Measurements from ENCODE around the gene MAD1L1. TPM values are rescaled to one million over a fixed set of nuclear protein-coding genes. Genes with fewer than 3 reads are reported as not detected.

Gene MAD1L1
- total RNA-seq, 1 donor from 2014 or later: 57.6 TPM

DNA sequence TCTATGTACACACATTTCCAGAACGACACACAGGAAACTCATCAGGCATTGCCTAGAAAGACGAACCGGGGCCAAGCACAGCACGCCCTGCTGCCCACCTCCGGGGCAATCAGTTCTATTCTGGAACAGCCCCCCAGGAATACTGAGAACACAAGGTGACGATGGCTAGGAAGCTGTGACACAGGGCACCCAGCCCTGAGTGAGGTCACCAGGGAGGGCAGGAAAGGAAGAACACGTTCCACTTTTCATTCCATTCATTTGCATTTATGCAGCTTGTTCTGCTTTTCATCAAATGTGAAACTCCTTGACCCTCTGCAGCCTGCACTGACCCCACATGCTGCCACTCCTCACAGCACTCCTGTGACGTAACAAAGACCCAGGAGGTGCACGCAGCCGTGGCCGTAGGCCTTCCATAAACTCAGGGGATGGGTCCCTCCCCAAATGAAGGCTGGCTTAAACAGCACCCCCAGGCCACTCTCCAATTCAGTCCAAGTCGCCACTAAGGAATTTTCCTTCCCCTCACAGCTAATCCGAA lies 28.9 kb downstream of the MAD1L1 start:
- H3K4me1 Mint-ChIP-seq (ENCODE audit: low read depth, unreplicated experiment): peaks cover 24% of the 10 kb centered on the region
- H3K27ac Mint-ChIP-seq (ENCODE audit: unreplicated experiment): no peak overlapping the region
- H3K9me3 Mint-ChIP-seq (ENCODE audit: unreplicated experiment): peaks cover 11% of the 10 kb centered on the region
- no peak for TF ChIP-seq CTCF (IDR thresholded peaks at IDR 0.05; ENCODE audit: partially characterized antibody, unreplicated experiment)
- no peak for DNase-seq
- peaks cover 8% of the 10 kb centered on the region for H3K27me3 Mint-ChIP-seq (ENCODE audit: unreplicated experiment)
- H3K36me3 Mint-ChIP-seq (ENCODE audit: unreplicated experiment): no peaks in the 10 kb centered on the region
- H3K4me3 Mint-ChIP-seq (ENCODE audit: unreplicated experiment): no peak overlapping the region

GRCh38 chr7:2202901-2203765 lies 29.6 kb downstream of the MAD1L1 start:
- H3K9me3 Mint-ChIP-seq (ENCODE audit: unreplicated experiment): peaks cover 11% of the 10 kb centered on the region
- no peak for DNase-seq
- no peak for TF ChIP-seq CTCF (IDR thresholded peaks at IDR 0.05; ENCODE audit: partially characterized antibody, unreplicated experiment)
- H3K27me3 Mint-ChIP-seq (ENCODE audit: unreplicated experiment): peaks cover 5% of the 10 kb centered on the region
- peak overlapping the region; percentile 17 for H3K27ac Mint-ChIP-seq (ENCODE audit: unreplicated experiment)
- peaks cover 19% of the 10 kb centered on the region for H3K4me1 Mint-ChIP-seq (ENCODE audit: low read depth, unreplicated experiment)
- no peaks in the 10 kb centered on the region for H3K36me3 Mint-ChIP-seq (ENCODE audit: unreplicated experiment)
- no peak overlapping the region for H3K4me3 Mint-ChIP-seq (ENCODE audit: unreplicated experiment)

DNA sequence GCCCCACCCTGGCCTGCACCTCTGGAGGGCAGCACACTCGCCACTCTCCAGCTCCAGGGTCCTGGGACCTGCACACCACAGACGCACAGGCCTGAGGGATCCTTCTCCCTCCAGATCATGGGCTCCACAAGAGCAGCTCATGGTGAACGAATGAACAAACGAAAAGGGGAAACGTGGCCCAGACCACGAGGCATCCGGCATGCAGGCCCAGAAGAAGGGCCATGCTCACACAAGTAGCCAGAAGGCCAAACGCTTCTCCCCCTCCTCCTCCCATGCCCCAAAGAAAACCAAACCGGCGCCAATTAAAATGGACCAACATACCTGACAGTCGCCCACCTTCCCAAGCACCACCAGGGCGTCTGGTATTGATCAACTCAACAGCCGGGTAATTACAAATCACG lies 30.4 kb downstream of the MAD1L1 start:
- no peak for DNase-seq
- Mint-ChIP-seq H3K9me3 (ENCODE audit: unreplicated experiment) (peaks cover 10% of the 10 kb centered on the region), H3K36me3 (ENCODE audit: unreplicated experiment) (no peaks in the 10 kb centered on the region), H3K27me3 (ENCODE audit: unreplicated experiment) (peaks cover 5% of the 10 kb centered on the region), H3K27ac (ENCODE audit: unreplicated experiment) (no peak overlapping the region), H3K4me1 (ENCODE audit: low read depth, unreplicated experiment) (peaks cover 21% of the 10 kb centered on the region), H3K4me3 (ENCODE audit: unreplicated experiment) (no peak overlapping the region)
- TF ChIP-seq CTCF (IDR thresholded peaks at IDR 0.05; ENCODE audit: partially characterized antibody, unreplicated experiment): no peak

DNA sequence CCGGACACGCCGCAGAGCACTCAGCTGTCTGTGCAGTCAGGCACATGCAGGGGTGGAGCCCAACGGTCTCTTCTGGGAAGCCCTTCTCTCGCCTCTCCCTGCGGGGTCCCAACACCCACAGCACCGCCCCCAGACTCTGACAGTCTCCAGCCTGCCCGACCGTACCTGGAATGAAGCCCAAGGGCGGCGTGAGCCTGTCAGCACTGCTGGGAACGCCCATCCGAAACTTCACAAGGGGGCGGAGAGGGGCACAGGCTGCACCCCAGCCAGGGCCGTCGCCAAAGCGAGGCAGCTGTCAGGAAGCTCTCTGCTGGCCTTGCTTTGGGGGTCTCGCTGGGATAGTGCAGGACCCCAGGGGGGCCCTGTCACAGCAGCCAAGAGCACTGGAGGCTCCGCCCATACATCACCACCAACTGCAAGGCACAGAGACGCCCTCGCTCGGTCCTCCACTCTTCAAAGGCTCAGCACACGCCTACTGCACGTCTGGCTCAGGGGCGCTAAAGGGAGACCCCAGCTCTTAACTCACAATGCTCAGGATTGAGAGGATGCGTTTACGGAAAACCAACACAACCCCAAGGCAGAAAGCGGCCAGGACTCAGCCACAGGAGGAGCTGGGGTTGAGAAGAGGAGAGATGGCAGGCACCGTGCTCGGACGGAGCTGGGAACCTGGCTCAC lies 30.9 kb downstream of the MAD1L1 start:
- H3K27me3 Mint-ChIP-seq (ENCODE audit: unreplicated experiment): peaks cover 5% of the 10 kb centered on the region
- peaks cover 10% of the 10 kb centered on the region for H3K9me3 Mint-ChIP-seq (ENCODE audit: unreplicated experiment)
- H3K4me1 Mint-ChIP-seq (ENCODE audit: low read depth, unreplicated experiment): peaks cover 26% of the 10 kb centered on the region
- H3K27ac Mint-ChIP-seq (ENCODE audit: unreplicated experiment): no peak overlapping the region
- no peak for DNase-seq
- TF ChIP-seq CTCF (IDR thresholded peaks at IDR 0.05; ENCODE audit: partially characterized antibody, unreplicated experiment): no peak
- no peak overlapping the region for H3K4me3 Mint-ChIP-seq (ENCODE audit: unreplicated experiment)
- no peaks in the 10 kb centered on the region for H3K36me3 Mint-ChIP-seq (ENCODE audit: unreplicated experiment)
